Measurements from ENCODE around the gene PIK3R4.

Gene PIK3R4

GRCh38 chr3:130687327-130687726, 59.3 kb downstream of the PIK3R4 start:
- DNase-seq, result no peak

- DNase-seq, result no peak
These were observed 59.8 kb downstream of the PIK3R4 start for GRCh38 chr3:130686833-130687232.

- DNase-seq, result no peak
These were observed 64.5 kb downstream of the PIK3R4 start for GRCh38 chr3:130682131-130682530.

- DNase-seq, result no peak
These were observed 67.4 kb downstream of the PIK3R4 start for GRCh38 chr3:130679218-130679617.

GRCh38 chr3:130677343-130677742, 69.3 kb downstream of the PIK3R4 start:
- DNase-seq, result no peak

- no peak for DNase-seq
These were observed 74.9 kb downstream of the PIK3R4 start for GRCh38 chr3:130671545-130672312.

- no peak for DNase-seq
These were observed 76.9 kb downstream of the PIK3R4 start for GRCh38 chr3:130669740-130670139.

GRCh38 chr3:130663092-130663491, 83.5 kb downstream of the PIK3R4 start:
- no peak for DNase-seq

- no peak for DNase-seq
These were observed 84.1 kb downstream of the PIK3R4 start for GRCh38 chr3:130662501-130662996.

- DNase-seq, result no peak
These were observed 85.3 kb downstream of the PIK3R4 start for GRCh38 chr3:130661140-130661891.

- DNase-seq, result no peak
These were observed 86.7 kb downstream of the PIK3R4 start for GRCh38 chr3:130659911-130660310.

GRCh38 chr3:130658678-130659077, 88.0 kb downstream of the PIK3R4 start:
- DNase-seq, result no peak

GRCh38 chr3:130656627-130657026, 90.0 kb downstream of the PIK3R4 start:
- DNase-seq, result no peak

- no peak for DNase-seq
These were observed 91.7 kb downstream of the PIK3R4 start for GRCh38 chr3:130654921-130655320.

GRCh38 chr3:130654091-130654490, 92.5 kb downstream of the PIK3R4 start:
- DNase-seq, result no peak

GRCh38 chr3:130649061-130649654, 97.5 kb downstream of the PIK3R4 start:
- no peak for DNase-seq

- DNase-seq, result no peak
These were observed 98.3 kb downstream of the PIK3R4 start for GRCh38 chr3:130648293-130648692.

GRCh38 chr3:130645261-130645660, 101.4 kb downstream of the PIK3R4 start:
- DNase-seq, result no peak

GRCh38 chr3:130644628-130645253, 101.9 kb downstream of the PIK3R4 start:
- DNase-seq, result no peak

GRCh38 chr3:130640027-130640426, 106.6 kb downstream of the PIK3R4 start:
- no peak for DNase-seq

GRCh38 chr3:130636480-130637234, 110.0 kb downstream of the PIK3R4 start:
- no peak for DNase-seq

GRCh38 chr3:130635978-130636377, 110.7 kb downstream of the PIK3R4 start:
- DNase-seq, result no peak
